Measurements from ENCODE around the gene MAP9. TPM values are rescaled to one million over a fixed set of nuclear protein-coding genes. Genes with fewer than 3 reads are reported as not detected.

The MAP9 gene
- total and polyA plus RNA-seq, 3 donors from 2014 or later = 3.0 to 32.4 (median 24.7) TPM

DNA sequence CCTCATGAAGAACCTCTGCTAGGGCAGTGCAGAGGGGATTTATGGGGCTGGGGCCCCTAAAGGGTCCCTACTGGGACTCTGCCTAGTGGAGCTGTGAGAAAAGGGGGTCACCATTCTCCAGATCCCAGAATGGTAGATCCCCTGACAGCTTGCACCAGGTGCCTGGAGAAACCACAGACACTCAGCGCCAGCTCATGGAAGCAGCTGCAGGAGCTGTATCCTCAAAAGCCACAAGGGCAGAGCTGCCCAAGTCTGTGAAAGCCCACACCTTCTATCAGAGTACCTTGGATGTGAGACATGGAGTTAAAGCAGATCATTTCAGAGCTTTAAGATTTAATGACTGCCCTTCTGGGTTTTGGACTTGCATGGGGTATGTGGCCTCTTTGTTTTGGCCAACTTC, 38.6 kb downstream of the MAP9 start:
- WGBS, 2 donors = 100% methylated on average over 1 of the region's 1 CpG; no CpG with 5 or more reads in 1 of the 2 donors
- Histone ChIP-seq H3K36me3 (ENCODE audit: low read depth, missing control alignments) (no peaks in the 10 kb centered on the region), H3K27me3 (no peaks in the 10 kb centered on the region), H3K4me3 (no peak overlapping the region), H3K27ac (no peak overlapping the region), H3K4me1 (no peaks in the 10 kb centered on the region), H3K9me3 (no peaks in the 10 kb centered on the region)
- TF ChIP-seq, protein P1, sequence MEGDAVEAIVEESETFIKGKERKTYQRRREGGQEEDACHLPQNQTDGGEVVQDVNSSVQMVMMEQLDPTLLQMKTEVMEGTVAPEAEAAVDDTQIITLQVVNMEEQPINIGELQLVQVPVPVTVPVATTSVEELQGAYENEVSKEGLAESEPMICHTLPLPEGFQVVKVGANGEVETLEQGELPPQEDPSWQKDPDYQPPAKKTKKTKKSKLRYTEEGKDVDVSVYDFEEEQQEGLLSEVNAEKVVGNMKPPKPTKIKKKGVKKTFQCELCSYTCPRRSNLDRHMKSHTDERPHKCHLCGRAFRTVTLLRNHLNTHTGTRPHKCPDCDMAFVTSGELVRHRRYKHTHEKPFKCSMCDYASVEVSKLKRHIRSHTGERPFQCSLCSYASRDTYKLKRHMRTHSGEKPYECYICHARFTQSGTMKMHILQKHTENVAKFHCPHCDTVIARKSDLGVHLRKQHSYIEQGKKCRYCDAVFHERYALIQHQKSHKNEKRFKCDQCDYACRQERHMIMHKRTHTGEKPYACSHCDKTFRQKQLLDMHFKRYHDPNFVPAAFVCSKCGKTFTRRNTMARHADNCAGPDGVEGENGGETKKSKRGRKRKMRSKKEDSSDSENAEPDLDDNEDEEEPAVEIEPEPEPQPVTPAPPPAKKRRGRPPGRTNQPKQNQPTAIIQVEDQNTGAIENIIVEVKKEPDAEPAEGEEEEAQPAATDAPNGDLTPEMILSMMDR (IDR thresholded peaks at IDR 0.05) = no peak
- TF ChIP-seq POLR2A (IDR thresholded peaks at IDR 0.05) = no peak
- intact Hi-C loops (cut with DNase I; ENCODE audit: low total_unique reads) = no loop called here
- no peak for DNase-seq

GRCh38 chr4:155336242-155336641, 40.5 kb downstream of the MAP9 start:
- no peaks in the 10 kb centered on the region for H3K27me3 ChIP-seq
- no peak for TF ChIP-seq POLR2A (IDR thresholded peaks at IDR 0.05)
- TF ChIP-seq, protein P1 (IDR thresholded peaks at IDR 0.05) = no peak
- no peak overlapping the region for H3K27ac ChIP-seq
- WGBS, 2 donors = 63 to 84% methylated on average over 3 of the region's 3 CpGs
- H3K4me3 ChIP-seq = no peak overlapping the region
- no peaks in the 10 kb centered on the region for H3K36me3 ChIP-seq (ENCODE audit: low read depth, missing control alignments)
- no peaks in the 10 kb centered on the region for H3K9me3 ChIP-seq
- no peaks in the 10 kb centered on the region for H3K4me1 ChIP-seq
- intact Hi-C loops (cut with DNase I; ENCODE audit: low total_unique reads) = no loop called here
- no peak for DNase-seq

DNA sequence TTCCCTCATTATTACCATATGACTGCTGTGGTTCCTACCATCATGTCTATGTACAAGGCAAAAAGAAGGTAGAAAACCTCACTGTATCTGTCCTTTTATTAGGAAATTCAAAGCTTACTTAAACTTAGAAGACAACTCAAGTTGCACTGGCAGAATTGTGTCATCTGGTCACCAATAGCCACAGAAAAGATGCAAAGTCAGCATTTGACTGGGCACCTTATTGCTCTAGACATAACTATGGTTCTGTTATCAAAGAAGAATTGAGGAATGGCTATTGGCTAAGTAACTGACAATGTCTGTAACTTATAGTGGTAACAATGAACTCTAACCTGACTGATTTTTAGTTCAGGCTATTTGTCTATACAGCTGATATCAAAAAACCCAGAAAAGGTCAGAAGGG, 45.3 kb downstream of the MAP9 start:
- no peak overlapping the region for H3K4me3 ChIP-seq
- intact Hi-C loops (cut with DNase I; ENCODE audit: low total_unique reads) = no loop called here
- no peaks in the 10 kb centered on the region for H3K36me3 ChIP-seq (ENCODE audit: low read depth, missing control alignments)
- H3K27me3 ChIP-seq = no peaks in the 10 kb centered on the region
- no peaks in the 10 kb centered on the region for H3K4me1 ChIP-seq
- no peaks in the 10 kb centered on the region for H3K9me3 ChIP-seq
- no peak overlapping the region for H3K27ac ChIP-seq
- DNase-seq = no peak
- TF ChIP-seq, protein P1 (IDR thresholded peaks at IDR 0.05) = no peak

- H3K9me3 ChIP-seq = no peaks in the 10 kb centered on the region
- H3K4me1 ChIP-seq = no peaks in the 10 kb centered on the region
- no peak overlapping the region for H3K27ac ChIP-seq
- intact Hi-C loops (cut with DNase I; ENCODE audit: low total_unique reads) = no loop called here
- H3K4me3 ChIP-seq = no peak overlapping the region
- TF ChIP-seq, protein P1 (IDR thresholded peaks at IDR 0.05) = no peak
- TF ChIP-seq POLR2A (IDR thresholded peaks at IDR 0.05) = no peak
- 68 to 69% methylated on average over 2 of the region's 2 CpGs for WGBS, 2 donors
- no peaks in the 10 kb centered on the region for H3K36me3 ChIP-seq (ENCODE audit: low read depth, missing control alignments)
- H3K27me3 ChIP-seq = no peaks in the 10 kb centered on the region
- DNase-seq = no peak
Observed at GRCh38 chr4:155322782-155323181, 54.0 kb downstream of the MAP9 start.

GRCh38 chr4:155321006-155321405, 55.8 kb downstream of the MAP9 start:
- TF ChIP-seq, protein P1 (IDR thresholded peaks at IDR 0.05) = no peak
- TF ChIP-seq POLR2A (IDR thresholded peaks at IDR 0.05) = no peak
- Histone ChIP-seq H3K27me3 (no peaks in the 10 kb centered on the region), H3K27ac (no peak overlapping the region), H3K36me3 (ENCODE audit: low read depth, missing control alignments) (no peaks in the 10 kb centered on the region), H3K4me3 (no peak overlapping the region), H3K9me3 (no peaks in the 10 kb centered on the region), H3K4me1 (no peaks in the 10 kb centered on the region)
- intact Hi-C loops (cut with DNase I; ENCODE audit: low total_unique reads) = no loop called here
- no peak for DNase-seq

All from testis (tissue), 3 donors.